H7 (cell line): Measurements from ENCODE around the gene CUL2. TPM values are rescaled to one million over a fixed set of nuclear protein-coding genes. Genes with fewer than 3 reads are reported as not detected.

ENCODE experiments used
- DNase-seq: peaks from one replicate; pipeline ENCODE4 v3.0.0; 2012
- H3K27me3 ChIP-seq: 2 replicates; pipeline ENCODE4 v1.6.0; 2011; ENCODE audit warnings: mild to moderate bottlenecking, low read length; ENCODE audit not compliant: control insufficient read depth, insufficient read depth
- H3K36me3 ChIP-seq: replicated peaks from 2 replicates; pipeline ENCODE4 v1.5.1; 2011; ENCODE audit warnings: low read length; ENCODE audit not compliant: control insufficient read depth, insufficient read depth
- H3K4me3 ChIP-seq: 2 replicates; pipeline ENCODE4 v1.5.1; 2011; ENCODE audit warnings: low read depth, mild to moderate bottlenecking, control low read depth, low read length, moderate library complexity; ENCODE audit not compliant: insufficient read depth
- total RNA-seq: library from RNA; depleted of rRNA; stranded (reverse); fragments of >200 nt; shearing (Covaris generic); gene quantifications from 2 replicates; pipeline ENCODE4 v1.2.3, GENCODE V29; 2014

CUL2 gene
- total RNA-seq, 1 experiment from 2014 or later: 27.1 TPM

GRCh38 chr10:35019041-35020024, 70.8 kb downstream of the CUL2 start:
- no peaks in the 10 kb centered on the region; the same call in 1 of the 2 replicates for H3K36me3 ChIP-seq
- H3K4me3 ChIP-seq: no peak overlapping the region
- H3K27me3 ChIP-seq: no peaks in the 10 kb centered on the region
- no peak for DNase-seq

- Histone ChIP-seq H3K36me3 (no peaks in the 10 kb centered on the region), H3K27me3 (no peaks in the 10 kb centered on the region), H3K4me3 (no peak overlapping the region)
- no peak for DNase-seq
These were observed 72.5 kb downstream of the CUL2 start for GRCh38 chr10:35017608-35018007.

DNA sequence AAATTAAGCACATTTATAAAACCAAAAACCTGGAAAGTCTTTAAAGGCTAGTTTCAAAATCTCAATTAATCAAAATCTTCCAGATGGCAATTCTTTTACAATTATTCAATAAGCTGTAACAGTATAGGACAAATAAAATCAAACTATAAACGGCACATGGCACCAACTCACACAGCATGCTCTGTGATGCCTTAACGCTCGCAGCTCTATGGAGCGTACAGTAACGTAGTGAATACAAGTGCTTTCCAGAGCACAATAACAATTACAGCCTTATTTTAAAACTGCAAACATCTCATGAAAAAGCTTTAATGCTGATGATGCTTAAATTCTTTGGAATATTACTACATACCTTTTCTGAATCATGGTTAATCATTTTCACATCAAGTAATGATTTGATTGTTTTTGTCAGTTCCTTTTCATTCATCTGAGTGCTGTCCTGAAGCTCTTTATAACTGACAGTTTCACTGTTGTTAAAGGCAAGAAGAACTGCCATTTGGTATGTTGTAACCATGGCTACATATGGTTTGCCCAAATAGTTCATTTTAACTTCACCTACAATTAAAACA, 74.2 kb downstream of the CUL2 start:
- Histone ChIP-seq H3K36me3 (no peaks in the 10 kb centered on the region), H3K4me3 (no peak overlapping the region), H3K27me3 (no peaks in the 10 kb centered on the region)
- no peak for DNase-seq

GRCh38 chr10:35012781-35013180, 77.4 kb downstream of the CUL2 start:
- DNase-seq: peak; percentile 66
- Histone ChIP-seq H3K27me3 (no peaks in the 10 kb centered on the region), H3K4me3 (no peak overlapping the region), H3K36me3 (no peaks in the 10 kb centered on the region; the same call in 1 of the 2 replicates)

DNA sequence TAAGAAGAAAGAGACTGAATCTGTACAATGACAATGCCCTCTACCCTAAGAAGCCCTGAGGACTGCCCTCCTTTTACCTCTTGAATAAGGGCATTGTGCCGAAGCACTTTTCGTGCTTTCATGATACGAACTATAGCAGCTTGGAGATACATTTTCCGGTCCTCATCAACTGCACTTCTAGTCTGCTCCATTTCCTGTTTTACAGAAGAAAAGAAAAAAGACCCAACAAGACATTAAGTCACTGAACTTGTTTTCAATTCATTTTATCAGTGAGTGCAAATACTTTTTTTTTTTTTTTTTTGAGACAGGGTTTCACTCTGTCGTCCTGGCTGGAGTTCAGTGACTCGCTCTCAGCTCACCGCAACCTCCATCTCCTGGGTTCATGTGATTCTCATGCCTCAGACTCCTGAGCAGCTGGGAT, 78.4 kb downstream of the CUL2 start:
- no peaks in the 10 kb centered on the region for H3K27me3 ChIP-seq
- H3K4me3 ChIP-seq: no peak overlapping the region
- no peaks in the 10 kb centered on the region; the same call in 1 of the 2 replicates for H3K36me3 ChIP-seq
- no peak for DNase-seq

GRCh38 chr10:35007858-35008301, 82.3 kb downstream of the CUL2 start:
- no peak for DNase-seq
- Histone ChIP-seq H3K4me3 (no peak overlapping the region), H3K27me3 (no peaks in the 10 kb centered on the region), H3K36me3 (no peaks in the 10 kb centered on the region; the same call in 1 of the 2 replicates)

GRCh38 chr10:35006836-35007235, 83.3 kb downstream of the CUL2 start:
- H3K27me3 ChIP-seq: no peaks in the 10 kb centered on the region
- no peak for DNase-seq
- no peaks in the 10 kb centered on the region; the same call in 1 of the 2 replicates for H3K36me3 ChIP-seq
- H3K4me3 ChIP-seq: no peak overlapping the region

DNA sequence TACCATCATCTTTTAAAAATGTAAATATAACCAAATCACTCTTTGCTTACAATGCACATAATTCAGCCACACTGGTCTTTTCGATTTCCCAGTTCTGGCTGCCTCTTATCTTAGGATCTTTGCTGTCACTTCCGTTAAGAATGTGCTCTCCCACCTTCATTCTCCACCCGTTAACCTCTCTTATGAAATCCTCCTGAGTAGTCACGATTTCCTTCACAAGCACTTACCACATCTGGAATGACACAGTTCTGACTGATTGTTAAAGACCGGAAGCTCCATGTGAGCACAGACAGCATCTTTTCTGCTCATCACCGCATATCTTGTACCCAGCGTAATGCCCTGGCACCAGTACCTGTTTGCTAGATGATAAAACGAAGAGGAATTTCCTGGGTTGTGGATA, 84.3 kb downstream of the CUL2 start:
- Histone ChIP-seq H3K36me3 (no peaks in the 10 kb centered on the region; the same call in 1 of the 2 replicates), H3K4me3 (no peak overlapping the region), H3K27me3 (no peaks in the 10 kb centered on the region)
- no peak for DNase-seq

- Histone ChIP-seq H3K27me3 (no peaks in the 10 kb centered on the region), H3K36me3 (no peaks in the 10 kb centered on the region), H3K4me3 (no peak overlapping the region)
- no peak for DNase-seq
These were observed 85.5 kb downstream of the CUL2 start for GRCh38 chr10:35004651-35005050.

DNA sequence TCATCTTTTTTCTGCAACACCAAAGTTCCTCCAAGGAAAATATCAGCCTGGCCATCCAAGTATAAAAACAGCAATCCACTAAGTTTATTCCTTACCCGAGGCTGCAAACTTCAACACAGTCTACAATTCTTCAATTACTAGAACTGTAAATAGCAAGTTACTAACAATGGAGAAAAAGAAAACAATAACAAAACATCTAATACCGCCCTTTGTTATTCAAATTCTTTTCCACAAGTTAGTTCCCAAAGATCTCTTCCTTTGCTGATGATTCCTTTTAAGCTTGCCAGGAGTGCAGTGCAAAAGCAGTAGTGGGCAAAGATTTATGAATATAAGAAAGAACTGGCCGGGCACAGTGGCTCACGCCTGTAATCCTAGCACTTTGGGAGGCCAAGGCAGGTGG, 86.2 kb downstream of the CUL2 start:
- no peak for DNase-seq
- Histone ChIP-seq H3K27me3 (no peaks in the 10 kb centered on the region), H3K4me3 (no peak overlapping the region), H3K36me3 (no peaks in the 10 kb centered on the region)

- Histone ChIP-seq H3K36me3 (no peaks in the 10 kb centered on the region), H3K27me3 (no peaks in the 10 kb centered on the region), H3K4me3 (no peak overlapping the region)
- DNase-seq: no peak
These were observed 89.2 kb downstream of the CUL2 start for GRCh38 chr10:35000936-35001335.

GRCh38 chr10:34999532-34999931, 90.6 kb downstream of the CUL2 start:
- Histone ChIP-seq H3K27me3 (no peaks in the 10 kb centered on the region), H3K36me3 (no peaks in the 10 kb centered on the region), H3K4me3 (no peak overlapping the region)
- DNase-seq: no peak

DNA sequence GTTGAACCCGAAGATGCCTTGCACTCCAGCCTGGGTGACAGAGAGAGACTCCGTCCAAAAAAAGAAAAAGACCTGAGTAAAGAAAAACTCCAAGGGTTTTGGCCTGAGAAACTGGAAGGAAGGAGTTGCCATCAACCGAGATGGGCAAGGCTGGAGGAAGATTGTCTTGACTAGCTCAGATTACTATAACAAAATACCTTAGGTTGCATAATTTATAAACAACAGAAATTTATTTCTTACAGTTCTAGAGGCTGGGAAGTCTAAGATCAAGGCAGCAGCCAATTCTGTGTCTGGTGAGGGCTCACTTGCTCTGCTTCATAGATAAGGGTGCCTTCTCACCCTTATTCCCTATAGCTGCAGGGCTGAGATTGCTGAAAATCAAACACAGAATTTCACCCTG, 91.2 kb downstream of the CUL2 start:
- Histone ChIP-seq H3K36me3 (no peaks in the 10 kb centered on the region), H3K4me3 (no peak overlapping the region), H3K27me3 (no peaks in the 10 kb centered on the region)
- no peak for DNase-seq

- Histone ChIP-seq H3K36me3 (no peaks in the 10 kb centered on the region), H3K4me3 (no peak overlapping the region)
- DNase-seq: no peak
These were observed 93.3 kb downstream of the CUL2 start for GRCh38 chr10:34996843-34997242.

GRCh38 chr10:34995925-34996324, 94.2 kb downstream of the CUL2 start:
- Histone ChIP-seq H3K36me3 (no peaks in the 10 kb centered on the region), H3K4me3 (no peak overlapping the region), H3K27me3 (no peaks in the 10 kb centered on the region)
- peak; percentile 32 for DNase-seq

More at GRCh38 chr10:34996843-34997242, 93.3 kb downstream of the CUL2 start:
- H3K27me3 ChIP-seq: no peaks in the 10 kb centered on the region
